Erythroblast (primary cell): ENCODE measurements around the gene CSH1.
"Not testable (repeated sequence)": the region's sequence is repeated elsewhere in the genome, so short reads cannot be mapped to it uniquely, and the experiment has no call there.

Source experiments
- DNase-seq, 2 experiments: peaks; one replicate each; lab custom pipeline; 2025; lab: John Stamatoyannopoulos, UW
- GATA1 ChIP-seq: IDR thresholded peaks from 2 replicates; pipeline ENCODE4 v1.6.1; 2011; ENCODE audit warnings: low read depth, mild to moderate bottlenecking, control low read depth, low read length, moderate library complexity
- POLR2A ChIP-seq: IDR thresholded peaks from 2 replicates; pipeline ENCODE4 v1.6.1; 2011; ENCODE audit warnings: mild to moderate bottlenecking, low read length

CSH1 gene

DNA sequence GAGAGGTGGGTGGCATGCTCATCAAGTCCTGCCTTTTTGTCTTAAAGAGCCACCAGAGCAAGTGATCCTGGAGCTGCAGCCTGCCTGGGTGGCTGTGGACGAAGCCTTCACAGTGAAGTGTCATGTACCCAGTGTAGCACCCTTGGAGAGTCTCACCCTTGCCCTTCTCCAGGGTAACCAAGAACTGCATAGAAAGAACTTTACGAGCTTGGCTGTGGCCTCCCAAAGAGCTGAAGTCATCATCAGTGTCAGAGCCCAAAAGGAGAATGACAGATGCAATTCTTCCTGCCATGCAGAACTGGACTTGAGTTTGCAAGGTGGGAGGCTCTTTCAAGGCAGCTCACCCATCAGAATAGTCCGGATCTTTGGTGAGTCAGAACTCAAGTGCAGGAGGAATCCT lies 37.1 kb downstream of the CSH1 start:
- no peak for DNase-seq
- no peak for TF ChIP-seq POLR2A
- TF ChIP-seq GATA1 = no peak

GRCh38 chr17:63856425-63856824 lies 39.9 kb downstream of the CSH1 start:
- not testable (repeated sequence) for DNase-seq

DNA sequence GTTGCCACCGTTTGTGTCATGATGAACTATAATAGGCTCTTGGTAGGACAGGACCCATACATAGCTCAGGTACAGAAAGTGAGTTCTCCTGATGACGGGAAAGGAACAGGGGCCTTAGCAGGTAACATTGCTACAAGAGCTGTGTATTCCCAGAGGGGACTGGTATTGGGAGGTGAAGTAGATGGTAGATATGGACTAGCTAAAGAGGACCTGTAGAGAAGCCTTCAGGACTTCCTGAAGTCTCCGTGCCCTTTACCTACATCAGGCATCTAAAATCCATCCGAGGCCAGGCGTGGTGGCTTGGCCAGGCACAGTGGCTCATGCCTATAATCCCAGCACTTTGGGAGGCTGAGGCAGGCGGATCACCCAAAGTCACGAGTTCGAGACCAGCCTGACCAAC lies 41.2 kb downstream of the CSH1 start:
- no peak for DNase-seq
- TF ChIP-seq GATA1 = no peak
- TF ChIP-seq POLR2A = no peak

DNA sequence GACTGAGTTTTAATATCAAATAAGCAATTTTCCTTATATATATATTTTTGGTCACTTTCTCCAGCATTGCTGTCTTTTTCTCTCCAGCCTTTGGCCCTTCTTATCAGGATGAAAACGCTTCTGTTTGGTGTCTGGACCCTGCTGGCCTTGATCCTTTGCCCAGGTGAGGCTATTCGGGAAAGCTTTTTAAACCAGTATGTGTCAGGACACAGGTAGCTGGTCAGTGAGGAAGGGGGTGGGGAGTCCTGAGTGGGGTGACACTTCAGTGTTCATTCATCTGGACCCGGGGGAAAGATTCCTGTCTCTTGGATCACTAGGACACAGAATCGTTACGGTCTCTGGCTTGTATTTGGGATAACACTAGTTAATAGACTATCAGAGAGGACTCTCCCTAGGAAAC lies 41.7 kb downstream of the CSH1 start:
- DNase-seq = no peak
- TF ChIP-seq GATA1 = no peak
- TF ChIP-seq POLR2A = no peak

- TF ChIP-seq GATA1 (no peak), POLR2A (no peak)
- no peak for DNase-seq
Measured at GRCh38 chr17:63853260-63853659, 43.1 kb downstream of the CSH1 start.

DNA sequence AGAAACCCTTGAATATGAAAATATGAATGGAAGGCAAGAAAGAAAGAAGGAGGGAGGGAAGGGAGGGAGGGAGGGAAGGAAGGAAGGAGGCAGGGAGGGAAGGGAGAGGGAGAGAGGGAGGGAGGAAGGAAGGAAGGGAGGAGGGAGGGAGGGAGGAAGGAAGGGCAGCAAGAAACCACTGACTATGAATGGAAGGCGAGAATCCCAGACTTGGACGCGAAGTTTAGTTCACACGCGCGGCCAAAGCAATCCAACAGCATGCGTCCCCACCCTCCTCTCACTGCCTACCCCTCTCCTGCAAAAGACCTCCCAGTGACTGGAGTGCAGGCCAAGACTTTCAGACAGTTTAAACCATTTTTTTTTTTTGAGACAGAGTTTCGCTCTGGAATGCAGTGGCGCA lies 46.0 kb downstream of the CSH1 start:
- no peak for DNase-seq
- TF ChIP-seq POLR2A (no peak), GATA1 (no peak)

DNA sequence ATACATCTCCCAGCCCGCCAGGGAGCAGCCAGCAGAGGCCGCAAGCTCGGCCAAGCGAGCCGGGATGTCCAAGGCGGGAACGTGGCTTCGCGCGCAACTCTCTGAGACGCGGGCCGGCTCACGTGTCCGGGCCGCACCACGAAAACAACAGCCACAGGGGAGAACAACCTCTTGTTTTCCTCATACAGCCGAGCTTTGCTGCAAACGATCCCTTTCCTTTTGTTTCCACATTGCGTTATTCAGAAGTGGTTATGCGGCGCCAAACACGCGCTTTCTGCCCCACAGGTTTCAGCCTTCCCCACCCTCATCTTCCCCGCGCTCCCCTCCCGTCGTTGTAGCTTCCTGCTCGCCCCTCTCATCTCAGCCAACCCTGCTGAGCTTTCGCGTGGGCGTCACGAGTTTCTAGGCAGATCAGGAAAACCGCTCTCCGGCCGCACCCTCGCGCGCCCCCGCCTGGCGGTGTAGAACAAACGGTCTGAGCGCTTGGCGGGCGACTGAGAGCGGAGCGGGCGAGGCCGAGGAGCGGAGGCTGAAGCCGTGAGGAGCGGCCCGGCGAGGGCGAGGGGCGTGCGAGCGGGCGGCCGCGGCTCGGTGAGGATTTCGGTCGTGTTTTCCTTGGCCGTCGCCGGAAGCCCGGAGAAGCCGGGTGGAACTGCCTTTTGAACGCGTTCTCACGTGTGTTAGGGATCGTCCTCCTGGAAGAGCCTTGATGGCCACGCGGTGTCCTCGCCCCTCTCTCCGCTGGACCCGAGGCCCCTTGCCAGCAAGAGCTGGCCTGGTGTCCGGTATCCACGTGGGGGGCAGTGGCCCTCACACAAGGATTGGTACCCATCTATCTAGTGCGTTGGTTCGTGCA lies 47.3 kb downstream of the CSH1 start:
- no peak for TF ChIP-seq POLR2A
- no peak for TF ChIP-seq GATA1
- DNase-seq = peak; percentile 97 to 98

GRCh38 chr17:63847525-63848249 lies 48.7 kb downstream of the CSH1 start:
- no peak for TF ChIP-seq POLR2A
- TF ChIP-seq GATA1 = no peak
- no peak for DNase-seq

DNA sequence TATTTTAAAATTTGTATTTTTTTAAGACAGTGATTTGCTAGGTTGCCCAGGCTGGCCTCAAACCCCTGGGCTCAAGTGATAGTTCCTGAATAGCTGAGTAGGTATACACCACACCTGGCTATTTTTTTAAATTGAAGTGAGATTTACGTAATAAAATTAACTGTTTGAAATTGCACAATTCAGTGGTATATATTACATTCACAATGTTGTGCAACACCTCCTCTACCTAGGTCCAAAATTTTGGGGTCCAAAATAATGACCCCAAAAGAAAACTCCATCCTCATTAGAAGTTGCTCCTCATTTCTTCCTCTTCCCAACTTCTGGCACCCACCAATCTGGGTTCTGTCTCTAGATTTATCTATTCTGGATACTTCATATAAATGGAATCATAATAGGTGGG lies 50.9 kb downstream of the CSH1 start:
- DNase-seq = no peak
- TF ChIP-seq GATA1 = no peak
- TF ChIP-seq POLR2A = no peak
